ENCODE results near the gene PPM1H. TPM values are rescaled to one million over a fixed set of nuclear protein-coding genes. Genes with fewer than 3 reads are reported as not detected.
"Not testable (repeated sequence)": the region's sequence is repeated elsewhere in the genome, so short reads cannot be mapped to it uniquely, and the experiment has no call there.

The PPM1H gene
- total RNA-seq, 4 donors from 2014 or later, result 0.83 to 3.0 (median 2.3) TPM

- WGBS, result 88% methylated on average over 2 of the region's 2 CpGs
These were observed 107.9 kb downstream of the PPM1H start for GRCh38 chr12:62827042-62827441.

GRCh38 chr12:62817556-62818271 is 117.2 kb downstream of the PPM1H start:
- H3K9me3 ChIP-seq, result no peaks in the 10 kb centered on the region
- peaks cover 0 to 7% (median 4%) of the 10 kb centered on the region in 4 donors for H3K4me1 ChIP-seq
- peaks cover 0 to 8% (median 0%) of the 10 kb centered on the region in 4 donors for H3K27me3 ChIP-seq
- intact Hi-C loops (cut with DNase I), result no loop called here
- H3K4me3 ChIP-seq, result peak overlapping the region in 2 of 4 donors; percentile 7 to 34
- H3K27ac ChIP-seq (replicated peaks in 1 of 4), result no peak overlapping the region
- WGBS, result 62% methylated on average over 9 of the region's 9 CpGs
- TF ChIP-seq EP300 (IDR thresholded peaks at IDR 0.05) (no peak), POLR2A (IDR thresholded peaks at IDR 0.05; ENCODE audit: low read depth) (no peak), CTCF (IDR thresholded peaks at IDR 0.05) (peak in 1 of 3 experiments; percentile 6)
- no peaks in the 10 kb centered on the region for H3K36me3 ChIP-seq
- no peak for DNase-seq (ENCODE audit: extremely low spot score)

More at GRCh38 chr12:62827042-62827441, 107.9 kb downstream of the PPM1H start:
- TF ChIP-seq EP300 (IDR thresholded peaks at IDR 0.05), result no peak
- TF ChIP-seq CTCF (IDR thresholded peaks at IDR 0.05), result no peak
- TF ChIP-seq POLR2A (IDR thresholded peaks at IDR 0.05; ENCODE audit: low read depth), result no peak
- TF ChIP-seq POLR2AphosphoS5 (IDR thresholded peaks at IDR 0.05), result no peak
- H3K27ac ChIP-seq (replicated peaks in 1 of 4), result no peak overlapping the region
- no peak overlapping the region for H3K4me3 ChIP-seq
- no peaks in the 10 kb centered on the region for H3K36me3 ChIP-seq
- H3K4me1 ChIP-seq, result no peaks in the 10 kb centered on the region
- no peak for DNase-seq (ENCODE audit: extremely low spot score)
- intact Hi-C loops (cut with DNase I), result no loop called here
- no peaks in the 10 kb centered on the region for H3K27me3 ChIP-seq
- no peaks in the 10 kb centered on the region for H3K9me3 ChIP-seq

- DNase-seq (ENCODE audit: extremely low spot score), result no peak
- TF ChIP-seq POLR2AphosphoS5 (IDR thresholded peaks at IDR 0.05) (no peak), EP300 (IDR thresholded peaks at IDR 0.05) (no peak), CTCF (IDR thresholded peaks at IDR 0.05) (no peak), POLR2A (IDR thresholded peaks at IDR 0.05; ENCODE audit: low read depth) (no peak)
- intact Hi-C loops (cut with DNase I), result no loop called here
These were observed 120.7 kb downstream of the PPM1H start for GRCh38 chr12:62814243-62814642.

GRCh38 chr12:62813031-62813829 is 121.7 kb downstream of the PPM1H start:
- peak overlapping the region in 2 of 4 donors; percentile 8 to 22 for H3K4me3 ChIP-seq
- intact Hi-C loops (cut with DNase I), result no loop called here
- no peaks in the 10 kb centered on the region for H3K27me3 ChIP-seq
- H3K27ac ChIP-seq (replicated peaks in 1 of 4), result no peak overlapping the region
- TF ChIP-seq POLR2A (IDR thresholded peaks at IDR 0.05; ENCODE audit: low read depth) (no peak), CTCF (IDR thresholded peaks at IDR 0.05) (peak; percentile 43 to 69 (median 55)), EP300 (IDR thresholded peaks at IDR 0.05) (no peak), POLR2AphosphoS5 (IDR thresholded peaks at IDR 0.05) (no peak)
- no peaks in the 10 kb centered on the region for H3K9me3 ChIP-seq
- WGBS, result 13% methylated on average over 18 of the region's 18 CpGs
- H3K36me3 ChIP-seq, result no peaks in the 10 kb centered on the region
- H3K4me1 ChIP-seq, result peaks cover 0 to 7% (median 4%) of the 10 kb centered on the region in 4 donors
- DNase-seq (ENCODE audit: extremely low spot score), result no peak

More at GRCh38 chr12:62814243-62814642, 120.7 kb downstream of the PPM1H start:
- Histone ChIP-seq H3K36me3 (no peaks in the 10 kb centered on the region), H3K4me3 (no peak overlapping the region), H3K27me3 (no peaks in the 10 kb centered on the region), H3K4me1 (peaks cover 0 to 7% (median 4%) of the 10 kb centered on the region in 4 donors), H3K9me3 (no peaks in the 10 kb centered on the region), H3K27ac (replicated peaks in 1 of 4) (no peak overlapping the region)
- 87% methylated on average over 3 of the region's 3 CpGs for WGBS

GRCh38 chr12:62811481-62811880 is 123.5 kb downstream of the PPM1H start:
- H3K27ac ChIP-seq (replicated peaks in 1 of 4); H3K9me3 ChIP-seq; H3K27me3 ChIP-seq; intact Hi-C loops (cut with DNase I); H3K36me3 ChIP-seq; H3K4me1 ChIP-seq; H3K4me3 ChIP-seq; DNase-seq (ENCODE audit: extremely low spot score): not testable (repeated sequence)
- WGBS, result 86% methylated on average over 4 of the region's 4 CpGs
